Measurements from ENCODE around the gene GINS2. TPM values are rescaled to one million over a fixed set of nuclear protein-coding genes. Genes with fewer than 3 reads are reported as not detected.
A peak's percentile ranks its signal among the peaks of the same experiment; 100 is the strongest.

The GINS2 gene
- total RNA-seq, 2 experiments from 2014 or later, result 33.4 to 34.2 TPM

DNA sequence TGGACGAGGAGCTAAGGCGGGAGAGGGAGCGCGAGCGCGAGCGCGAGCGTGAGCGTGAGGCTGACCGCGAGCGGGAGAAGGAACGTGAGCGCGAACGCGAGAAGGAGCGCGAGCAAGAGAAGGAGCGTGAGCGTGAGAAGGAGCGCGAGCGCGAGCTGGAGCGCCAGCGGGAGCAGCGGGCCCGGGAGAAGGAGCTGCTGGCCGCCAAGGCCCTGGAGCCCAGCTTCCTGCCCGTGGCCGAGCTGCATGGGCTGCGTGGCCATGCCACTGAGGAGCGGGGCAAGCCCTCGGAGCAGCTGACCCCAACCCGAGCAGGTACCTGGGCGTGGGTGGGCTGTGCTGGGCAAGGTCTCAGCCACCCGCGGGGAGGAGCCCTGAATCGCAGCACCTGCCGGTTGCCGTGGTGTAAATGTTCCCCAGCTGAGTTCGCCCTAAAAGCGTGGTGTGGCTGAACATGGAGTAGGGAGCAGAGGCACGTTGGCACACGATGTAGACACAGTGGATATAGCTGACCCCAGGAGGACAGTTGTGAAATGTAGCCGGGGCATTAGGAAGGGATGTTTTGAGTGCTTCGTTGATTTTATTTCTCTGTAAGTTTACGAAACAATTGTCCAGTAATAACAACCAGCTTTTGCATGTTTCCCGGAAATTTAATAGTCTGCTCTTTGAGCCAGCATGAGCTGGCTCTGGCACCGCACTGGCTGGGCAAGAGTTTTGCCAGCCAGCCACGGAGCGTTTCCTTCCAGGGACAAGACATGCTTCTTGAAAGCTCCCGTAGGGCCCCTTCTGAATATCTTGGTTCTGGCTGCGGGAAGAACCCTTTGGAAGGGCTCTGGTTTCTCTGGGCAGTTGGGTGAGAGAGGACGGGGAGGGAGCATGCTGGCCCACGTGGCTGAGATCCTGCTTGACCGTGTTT, 32.1 kb downstream of the GINS2 start:
- POLR2A ChIA-PET, result no interaction called here
- Mint-ChIP-seq H3K27me3 (no peaks in the 10 kb centered on the region), H3K9me3 (no peaks in the 10 kb centered on the region), H3K36me3 (peaks cover 8% of the 10 kb centered on the region), H3K27ac (no peak overlapping the region), H3K4me3 (no peak overlapping the region), H3K4me1 (no peaks in the 10 kb centered on the region)
- ATAC-seq (ENCODE audit: low read depth) (no peak), DNase-seq (no peak)

DNA sequence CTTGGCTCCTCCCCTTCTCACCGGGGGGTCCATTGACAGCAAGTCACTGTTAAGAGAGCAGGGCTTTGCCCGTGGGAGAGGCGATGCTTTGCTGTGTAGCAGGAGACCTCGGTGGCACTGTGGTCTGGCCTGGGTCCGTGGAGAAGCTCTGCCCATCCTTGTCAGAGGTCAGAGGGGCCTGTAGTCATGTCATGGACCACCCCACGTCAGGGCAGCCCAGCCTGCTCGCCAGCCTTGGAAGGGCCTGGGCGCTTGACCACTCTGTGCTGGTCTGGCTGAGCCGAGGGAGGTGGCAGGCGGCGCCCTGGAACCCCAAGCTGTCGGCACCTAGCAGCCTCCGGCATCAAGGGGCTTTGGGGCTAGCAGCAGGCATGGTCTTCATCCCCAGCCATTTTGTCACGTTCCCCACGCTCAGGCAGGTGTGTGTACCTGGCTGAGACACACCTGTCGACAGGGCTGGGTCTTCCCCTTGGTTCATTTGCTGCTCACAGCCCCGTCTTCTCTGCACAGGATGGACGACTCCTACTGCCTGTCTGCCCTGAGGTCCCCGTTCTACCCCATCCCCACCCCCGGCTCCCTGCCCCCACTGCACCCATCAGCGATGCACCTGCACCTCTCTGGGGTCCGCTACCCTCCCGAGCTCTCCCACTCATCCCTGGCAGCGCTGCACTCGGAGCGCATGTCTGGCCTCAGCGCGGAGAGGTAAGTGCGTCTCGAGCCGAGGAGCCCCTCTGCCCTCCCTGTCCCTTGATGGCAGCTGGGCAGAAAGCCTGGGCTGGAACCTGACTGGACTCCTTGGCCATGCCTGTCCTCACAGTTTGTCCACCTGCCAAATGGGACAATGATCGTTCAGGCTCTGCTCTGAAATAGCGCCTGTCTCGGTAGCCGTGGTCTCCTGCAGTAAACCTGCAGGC, 33.3 kb downstream of the GINS2 start:
- peaks cover 6% of the 10 kb centered on the region for H3K36me3 Mint-ChIP-seq
- H3K9me3 Mint-ChIP-seq, result no peaks in the 10 kb centered on the region
- ATAC-seq (ENCODE audit: low read depth) (no peak), DNase-seq (no peak)
- H3K27me3 Mint-ChIP-seq, result no peaks in the 10 kb centered on the region
- no peak overlapping the region for H3K4me3 Mint-ChIP-seq
- no peak overlapping the region for H3K27ac Mint-ChIP-seq
- POLR2A ChIA-PET, result no interaction called here
- no peaks in the 10 kb centered on the region for H3K4me1 Mint-ChIP-seq

DNA sequence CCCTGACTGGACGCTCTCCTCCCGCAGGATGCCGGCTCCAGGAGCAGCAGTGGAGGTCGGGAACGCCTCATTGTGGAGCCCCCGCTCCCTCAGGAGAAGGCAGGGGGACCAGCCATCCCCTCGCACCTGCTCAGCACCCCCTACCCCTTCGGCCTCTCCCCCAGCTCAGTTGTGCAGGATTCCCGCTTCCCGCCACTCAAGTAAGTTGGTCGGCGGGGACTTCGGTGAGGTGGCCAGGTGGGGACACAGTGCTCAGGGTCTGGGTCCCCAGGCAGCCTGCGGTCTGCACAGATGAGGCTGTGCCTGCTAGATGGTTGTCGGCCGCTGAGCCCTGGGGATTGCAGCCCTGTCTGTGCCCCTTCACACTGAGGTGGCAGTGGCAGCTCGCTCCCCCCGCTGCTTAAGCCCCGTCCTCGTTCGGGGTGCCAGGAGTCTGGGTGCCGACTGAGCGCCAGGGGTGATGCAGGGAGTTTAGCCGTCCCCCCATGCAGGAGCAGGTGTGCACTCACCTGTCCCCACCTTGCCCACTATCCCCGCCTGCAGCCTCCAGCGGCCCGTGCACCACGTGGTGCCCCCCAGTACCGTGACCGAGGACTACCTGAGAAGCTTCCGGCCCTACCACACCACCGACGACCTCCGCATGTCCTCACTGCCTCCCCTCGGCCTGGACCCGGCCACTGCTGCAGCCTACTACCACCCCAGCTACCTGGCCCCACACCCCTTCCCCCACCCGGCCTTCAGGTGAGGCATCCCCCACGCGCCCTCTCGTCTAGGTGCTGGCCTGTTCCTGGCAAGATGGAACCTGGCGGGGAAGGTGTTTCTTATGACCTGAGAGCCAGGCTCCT, 34.3 kb downstream of the GINS2 start:
- DNase-seq (no peak), ATAC-seq (ENCODE audit: low read depth) (no peak)
- H3K27me3 Mint-ChIP-seq, result no peaks in the 10 kb centered on the region
- H3K4me3 Mint-ChIP-seq, result no peak overlapping the region
- POLR2A ChIA-PET, result no interaction called here
- no peaks in the 10 kb centered on the region for H3K9me3 Mint-ChIP-seq
- H3K27ac Mint-ChIP-seq, result no peak overlapping the region
- peaks cover 6% of the 10 kb centered on the region for H3K36me3 Mint-ChIP-seq
- H3K4me1 Mint-ChIP-seq, result no peaks in the 10 kb centered on the region

DNA sequence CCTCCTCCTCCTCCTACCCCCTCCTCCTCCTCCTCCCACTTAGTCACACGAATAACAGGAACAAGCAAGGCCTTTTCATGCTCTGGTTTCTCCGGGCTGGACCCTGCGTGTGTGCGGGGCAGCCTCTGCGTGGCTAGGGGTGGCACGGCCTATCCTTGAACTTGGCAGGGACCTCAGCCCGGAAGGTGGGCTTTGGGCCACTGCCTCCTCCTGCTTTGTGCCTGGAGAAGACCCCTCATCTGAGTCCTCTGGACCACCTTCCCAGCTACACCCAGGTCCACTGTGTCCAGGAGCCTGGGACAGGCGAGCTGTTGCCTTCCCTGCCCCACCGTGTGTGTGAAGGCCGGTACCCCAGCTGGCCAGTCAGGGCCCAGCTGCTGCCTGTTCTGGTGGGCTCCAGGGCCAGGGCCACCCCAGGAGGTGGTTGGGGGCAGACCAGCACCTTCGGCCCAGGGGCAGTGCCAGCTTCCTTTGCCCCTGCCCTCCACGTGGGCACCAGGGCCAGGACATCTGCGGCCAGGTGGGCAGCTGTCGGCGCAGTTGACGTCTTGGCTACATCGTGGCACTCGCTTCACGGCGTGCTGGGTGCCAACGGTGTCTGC, 35.4 kb downstream of the GINS2 start:
- no peaks in the 10 kb centered on the region for H3K4me1 Mint-ChIP-seq
- H3K27ac Mint-ChIP-seq, result no peak overlapping the region
- H3K36me3 Mint-ChIP-seq, result peaks cover 6% of the 10 kb centered on the region
- POLR2A ChIA-PET, result no interaction called here
- no peak for ATAC-seq (ENCODE audit: low read depth)
- H3K4me3 Mint-ChIP-seq, result no peak overlapping the region
- no peaks in the 10 kb centered on the region for H3K27me3 Mint-ChIP-seq
- no peak for DNase-seq
- no peaks in the 10 kb centered on the region for H3K9me3 Mint-ChIP-seq

DNA sequence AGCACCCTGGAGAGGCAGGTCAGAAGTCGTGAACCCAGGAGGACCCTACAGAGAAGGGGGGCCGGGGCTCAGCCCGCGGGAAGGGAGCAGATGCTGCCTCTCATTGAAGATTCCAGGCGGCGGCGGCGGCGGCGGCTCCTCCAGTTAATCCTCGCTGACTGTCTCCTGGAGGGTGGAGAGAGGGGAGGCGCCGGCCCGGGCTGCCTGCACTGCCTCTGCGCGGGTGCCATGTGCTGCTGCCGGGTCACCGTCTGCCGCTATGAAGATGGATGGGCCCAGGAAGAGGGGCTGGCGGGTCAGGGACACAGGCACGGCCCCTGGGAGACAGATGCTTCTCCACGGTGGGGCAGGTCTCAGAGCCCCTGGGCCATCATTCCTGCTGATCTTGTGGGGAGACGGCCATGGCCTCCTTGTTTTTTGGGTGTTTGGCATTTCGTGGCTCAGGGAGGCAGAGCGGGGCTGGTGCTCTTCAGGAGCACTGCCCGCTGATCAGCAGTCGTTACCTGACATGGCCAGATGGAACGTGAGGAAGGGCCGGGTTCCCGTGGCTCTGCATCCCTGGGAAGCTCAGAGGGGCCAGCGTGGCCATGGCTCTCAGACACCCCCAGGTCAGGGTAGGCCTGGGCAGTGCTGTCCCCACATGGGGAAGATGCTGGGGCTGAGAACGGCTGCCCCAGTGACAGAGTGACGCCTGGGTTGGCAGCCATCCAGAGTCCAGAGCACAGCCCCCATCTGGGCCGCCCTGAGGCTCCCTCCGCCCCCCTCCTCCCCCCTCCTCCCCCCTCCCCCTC, 36.1 kb downstream of the GINS2 start:
- no peak overlapping the region for H3K27ac Mint-ChIP-seq
- ATAC-seq (ENCODE audit: low read depth), result peak; percentile 38
- no peak for DNase-seq
- no peaks in the 10 kb centered on the region for H3K4me1 Mint-ChIP-seq
- H3K9me3 Mint-ChIP-seq, result no peaks in the 10 kb centered on the region
- peaks cover 6% of the 10 kb centered on the region for H3K36me3 Mint-ChIP-seq
- POLR2A ChIA-PET, result no interaction called here
- no peaks in the 10 kb centered on the region for H3K27me3 Mint-ChIP-seq
- H3K4me3 Mint-ChIP-seq, result no peak overlapping the region

DNA sequence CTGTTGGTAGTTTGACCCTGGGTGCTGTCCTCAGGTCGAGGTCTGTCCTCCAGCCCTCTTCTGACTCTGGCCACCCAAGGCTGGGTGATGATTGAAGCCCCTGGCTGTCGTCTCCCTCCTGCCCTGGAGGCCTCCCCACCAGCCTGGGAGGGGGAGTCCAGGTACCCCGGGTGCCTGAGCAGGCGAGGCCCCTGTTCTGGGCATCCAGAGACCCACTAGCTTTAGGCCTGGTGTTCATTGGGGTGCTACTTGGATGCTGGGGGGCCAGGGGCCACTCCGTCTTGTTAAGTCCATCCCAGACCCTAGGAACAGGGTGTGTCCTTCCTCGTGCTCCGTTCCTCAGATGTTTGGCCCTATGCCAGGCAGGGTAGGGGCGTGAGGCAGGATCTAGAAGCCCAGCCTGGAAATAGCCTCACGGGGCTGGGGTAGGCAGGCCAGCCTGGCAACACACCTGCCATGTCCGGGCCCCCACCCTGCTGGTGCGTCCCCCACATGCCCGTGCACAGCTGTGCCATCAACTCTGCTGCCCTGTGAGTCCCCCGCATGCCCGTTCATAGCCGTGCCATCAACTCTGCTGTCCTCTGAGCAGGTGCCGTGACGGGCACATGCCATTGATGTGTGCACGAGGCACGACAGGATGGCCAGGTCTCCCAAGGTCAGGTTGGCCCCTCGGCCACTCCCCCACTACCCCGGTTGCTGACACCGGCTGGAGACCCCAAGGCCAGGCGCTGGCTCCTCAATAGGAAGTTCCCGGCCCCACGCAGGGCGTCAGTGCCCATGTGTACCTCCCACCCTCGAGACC, 36.9 kb downstream of the GINS2 start:
- POLR2A ChIA-PET, result no interaction called here
- Mint-ChIP-seq H3K36me3 (peaks cover 6% of the 10 kb centered on the region), H3K27ac (no peak overlapping the region)

DNA sequence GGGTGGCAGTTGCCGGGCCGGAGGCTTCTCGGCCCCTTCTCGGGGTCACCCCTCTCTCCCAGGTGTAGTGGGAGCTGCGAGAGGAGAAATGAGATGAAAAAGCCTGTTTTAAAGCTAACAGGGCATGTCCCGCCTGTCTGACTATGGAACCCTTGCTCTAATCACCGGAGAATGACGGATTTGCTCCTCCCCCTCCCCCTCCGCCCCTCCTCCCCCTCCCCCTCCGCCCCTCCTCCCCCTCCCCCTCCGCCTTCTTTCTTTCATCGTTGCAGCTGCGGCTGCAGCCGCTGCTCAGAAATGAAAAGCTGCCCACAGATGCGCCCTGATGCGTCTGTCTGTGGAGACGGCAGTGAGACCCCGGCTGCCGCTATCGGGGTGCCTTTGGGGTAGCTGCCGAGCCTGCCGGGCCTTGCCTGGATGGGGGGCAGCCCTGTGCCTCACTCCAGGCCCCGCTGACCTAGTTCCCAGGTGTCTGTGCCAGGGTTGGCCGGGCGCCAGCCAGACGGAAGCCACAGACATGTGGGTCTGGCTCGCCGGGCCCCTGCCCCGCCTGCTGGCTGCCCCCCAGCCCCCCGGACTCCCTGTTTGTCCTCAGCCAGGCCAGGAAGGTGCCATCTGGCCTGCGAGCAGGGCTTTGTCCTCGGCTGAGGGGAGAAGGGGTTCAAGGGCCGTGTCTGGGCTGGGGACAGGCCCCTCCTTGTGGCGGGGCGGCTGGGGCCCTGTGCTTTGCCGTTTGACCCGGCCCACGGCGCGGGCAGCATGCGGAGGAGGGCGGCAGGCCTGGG, 37.7 kb downstream of the GINS2 start:
- Mint-ChIP-seq H3K4me1 (no peaks in the 10 kb centered on the region), H3K27ac (no peak overlapping the region), H3K9me3 (no peaks in the 10 kb centered on the region), H3K36me3 (peaks cover 4% of the 10 kb centered on the region), H3K27me3 (no peaks in the 10 kb centered on the region), H3K4me3 (no peak overlapping the region)
- POLR2A ChIA-PET, result no interaction called here
- DNase-seq (no peak), ATAC-seq (ENCODE audit: low read depth) (no peak)

More for the DNA sequence above, 36.9 kb downstream of the GINS2 start:
- Mint-ChIP-seq H3K4me1 (no peaks in the 10 kb centered on the region), H3K4me3 (no peak overlapping the region), H3K27me3 (no peaks in the 10 kb centered on the region), H3K9me3 (no peaks in the 10 kb centered on the region)
- ATAC-seq (ENCODE audit: low read depth), result no peak
- no peak for DNase-seq

DNA sequence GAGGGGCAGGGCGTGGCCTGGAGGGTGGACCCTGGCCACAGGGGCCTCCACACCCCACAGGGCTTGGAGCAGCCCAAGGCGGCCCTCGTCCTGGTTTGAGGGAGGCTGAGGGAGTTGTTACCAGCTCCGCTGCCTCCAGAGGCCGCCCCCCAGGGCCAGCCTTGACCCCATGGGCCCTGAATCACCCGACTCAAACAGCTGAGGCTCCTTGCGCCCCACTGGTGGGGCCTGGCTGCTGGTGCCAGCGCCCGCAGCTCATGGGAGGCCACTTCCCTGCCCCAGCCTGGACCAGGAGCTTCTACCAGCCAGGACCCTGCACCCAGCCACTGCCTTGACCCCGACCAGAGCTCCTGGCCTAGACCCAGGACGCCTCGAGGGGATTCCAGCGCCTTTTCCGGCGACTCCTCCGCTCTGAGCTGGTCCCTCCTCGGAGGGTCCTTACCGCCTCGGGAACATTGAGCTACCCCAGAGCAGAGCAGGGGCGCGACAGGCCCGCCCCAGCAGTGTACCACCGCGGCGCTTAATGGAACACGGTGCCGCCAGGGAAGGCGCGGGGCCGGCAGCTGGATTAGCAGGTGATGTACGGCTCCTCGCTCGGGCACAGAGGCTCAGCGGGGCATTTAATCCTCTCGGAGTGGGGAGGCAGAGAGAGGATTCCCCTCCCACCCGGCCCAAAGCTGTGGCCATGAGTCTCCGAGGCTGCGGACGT, 38.5 kb downstream of the GINS2 start:
- DNase-seq (no peak), ATAC-seq (ENCODE audit: low read depth) (no peak)
- Mint-ChIP-seq H3K27ac (no peak overlapping the region), H3K4me3 (no peak overlapping the region), H3K27me3 (no peaks in the 10 kb centered on the region), H3K4me1 (peaks cover 1% of the 10 kb centered on the region), H3K9me3 (no peaks in the 10 kb centered on the region), H3K36me3 (no peaks in the 10 kb centered on the region)
- POLR2A ChIA-PET, result no interaction called here

DNA sequence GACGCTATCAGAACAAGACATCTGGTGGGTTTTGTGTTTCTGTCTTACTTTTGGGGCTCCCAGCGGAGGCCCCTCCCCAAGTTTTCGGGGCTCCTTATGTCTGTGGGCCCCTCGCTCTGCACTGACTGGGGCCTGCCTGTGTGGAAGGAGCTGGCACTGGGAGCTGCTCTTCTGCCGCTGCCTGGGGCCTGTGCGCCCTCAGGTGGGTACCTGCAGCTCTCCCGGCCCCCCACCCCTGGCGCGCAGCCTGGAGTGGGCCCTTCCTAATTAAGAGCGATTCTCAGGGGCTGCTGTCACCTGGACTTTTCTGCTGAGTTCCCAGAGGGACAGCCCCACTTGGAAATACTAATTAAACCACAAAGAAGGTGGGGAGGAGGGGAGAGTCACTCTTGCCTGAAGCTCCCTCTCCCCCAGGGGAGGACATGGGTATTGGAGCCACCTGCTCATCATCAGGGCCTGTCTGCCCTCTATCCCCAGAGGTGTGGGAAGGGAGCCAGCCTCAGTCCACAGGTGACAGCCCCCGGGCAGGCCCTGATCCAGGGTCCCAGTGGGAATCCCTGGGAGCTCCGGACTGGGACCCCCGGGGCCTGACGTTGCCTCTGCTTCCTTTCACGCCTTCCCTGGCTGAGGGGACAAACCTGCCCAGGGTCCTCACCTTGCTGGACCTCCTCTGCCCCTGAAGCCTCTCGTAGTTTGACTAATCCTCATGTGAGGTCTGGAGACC, 39.2 kb downstream of the GINS2 start:
- DNase-seq, result no peak
- Mint-ChIP-seq H3K27ac (no peak overlapping the region), H3K4me3 (no peak overlapping the region), H3K36me3 (no peaks in the 10 kb centered on the region), H3K9me3 (no peaks in the 10 kb centered on the region), H3K4me1 (peaks cover 3% of the 10 kb centered on the region), H3K27me3 (no peaks in the 10 kb centered on the region)
- POLR2A ChIA-PET, result no interaction called here
- no peak for ATAC-seq (ENCODE audit: low read depth)

DNA sequence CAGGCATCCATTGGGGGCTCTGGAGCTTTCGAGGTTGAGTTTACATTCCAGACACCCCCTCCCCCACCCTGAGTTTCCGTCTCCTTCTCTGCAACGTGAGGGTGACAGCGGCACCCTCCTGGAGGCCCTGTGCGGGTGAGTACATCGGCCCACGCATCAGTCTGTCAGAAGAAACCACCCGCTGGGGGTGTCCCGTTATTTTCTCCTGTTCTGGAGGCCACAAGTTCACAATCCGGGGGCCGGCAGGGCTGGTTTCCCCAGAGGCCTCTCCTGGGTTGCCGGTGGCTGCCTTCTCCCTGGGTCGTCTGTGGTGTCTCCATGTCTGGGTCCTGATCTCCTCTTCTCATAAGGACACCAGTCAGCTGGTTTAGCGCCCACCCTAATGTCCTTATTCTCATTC, 39.9 kb downstream of the GINS2 start:
- ATAC-seq (ENCODE audit: low read depth) (no peak), DNase-seq (no peak)
- H3K4me1 Mint-ChIP-seq, result peaks cover 8% of the 10 kb centered on the region
- H3K27me3 Mint-ChIP-seq, result no peaks in the 10 kb centered on the region
- POLR2A ChIA-PET, result no interaction called here
- no peak overlapping the region for H3K4me3 Mint-ChIP-seq
- no peak overlapping the region for H3K27ac Mint-ChIP-seq
- H3K36me3 Mint-ChIP-seq, result no peaks in the 10 kb centered on the region
- no peaks in the 10 kb centered on the region for H3K9me3 Mint-ChIP-seq
